ENCODE data around the gene DAPK2.
A peak's percentile ranks its signal among the peaks of the same experiment; 100 is the strongest.

DAPK2 gene

GRCh38 chr15:63913336-63913735 is 132.9 kb downstream of the DAPK2 start:
- H3K4me3 ChIP-seq (ENCODE audit: control insufficient read depth, low read depth, low read length): no peak overlapping the region
- DNase-seq (ENCODE audit: low read depth): no peak
- TF ChIP-seq, protein P1, sequence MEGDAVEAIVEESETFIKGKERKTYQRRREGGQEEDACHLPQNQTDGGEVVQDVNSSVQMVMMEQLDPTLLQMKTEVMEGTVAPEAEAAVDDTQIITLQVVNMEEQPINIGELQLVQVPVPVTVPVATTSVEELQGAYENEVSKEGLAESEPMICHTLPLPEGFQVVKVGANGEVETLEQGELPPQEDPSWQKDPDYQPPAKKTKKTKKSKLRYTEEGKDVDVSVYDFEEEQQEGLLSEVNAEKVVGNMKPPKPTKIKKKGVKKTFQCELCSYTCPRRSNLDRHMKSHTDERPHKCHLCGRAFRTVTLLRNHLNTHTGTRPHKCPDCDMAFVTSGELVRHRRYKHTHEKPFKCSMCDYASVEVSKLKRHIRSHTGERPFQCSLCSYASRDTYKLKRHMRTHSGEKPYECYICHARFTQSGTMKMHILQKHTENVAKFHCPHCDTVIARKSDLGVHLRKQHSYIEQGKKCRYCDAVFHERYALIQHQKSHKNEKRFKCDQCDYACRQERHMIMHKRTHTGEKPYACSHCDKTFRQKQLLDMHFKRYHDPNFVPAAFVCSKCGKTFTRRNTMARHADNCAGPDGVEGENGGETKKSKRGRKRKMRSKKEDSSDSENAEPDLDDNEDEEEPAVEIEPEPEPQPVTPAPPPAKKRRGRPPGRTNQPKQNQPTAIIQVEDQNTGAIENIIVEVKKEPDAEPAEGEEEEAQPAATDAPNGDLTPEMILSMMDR (conservative IDR thresholded peaks at IDR 0.05; ENCODE audit: control insufficient read depth, insufficient read depth, low read depth, low read length): no peak

DNA sequence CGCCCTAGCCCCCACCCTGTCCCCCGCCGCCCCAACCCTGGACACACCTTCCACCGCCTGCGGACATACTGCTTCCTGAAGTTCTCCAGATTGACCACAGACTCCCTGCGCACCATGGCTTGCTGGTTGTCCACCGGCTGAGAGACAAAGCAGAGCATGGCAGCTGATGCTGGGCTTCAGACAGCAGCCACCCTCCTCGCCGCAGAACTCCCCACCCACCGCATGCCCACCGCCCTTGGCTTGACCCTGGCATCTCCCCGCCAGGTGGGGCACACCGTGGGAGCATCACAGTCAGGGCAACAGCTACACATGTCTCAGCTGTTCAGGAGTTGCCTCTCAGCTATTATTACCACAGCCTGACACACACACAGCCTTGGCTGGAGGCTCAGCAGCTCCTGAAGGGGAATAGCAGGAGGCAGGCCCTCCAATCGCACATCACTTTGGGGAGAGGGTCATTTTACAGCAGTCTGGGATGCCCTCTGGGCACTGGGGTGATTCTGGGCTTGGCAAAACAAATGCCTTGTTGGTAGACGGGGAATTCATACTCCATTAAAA is 134.1 kb downstream of the DAPK2 start:
- H3K4me3 ChIP-seq (ENCODE audit: control insufficient read depth, low read depth, low read length): no peak overlapping the region
- DNase-seq (ENCODE audit: low read depth): no peak
- TF ChIP-seq, protein P1 (conservative IDR thresholded peaks at IDR 0.05; ENCODE audit: control insufficient read depth, insufficient read depth, low read depth, low read length): no peak

DNA sequence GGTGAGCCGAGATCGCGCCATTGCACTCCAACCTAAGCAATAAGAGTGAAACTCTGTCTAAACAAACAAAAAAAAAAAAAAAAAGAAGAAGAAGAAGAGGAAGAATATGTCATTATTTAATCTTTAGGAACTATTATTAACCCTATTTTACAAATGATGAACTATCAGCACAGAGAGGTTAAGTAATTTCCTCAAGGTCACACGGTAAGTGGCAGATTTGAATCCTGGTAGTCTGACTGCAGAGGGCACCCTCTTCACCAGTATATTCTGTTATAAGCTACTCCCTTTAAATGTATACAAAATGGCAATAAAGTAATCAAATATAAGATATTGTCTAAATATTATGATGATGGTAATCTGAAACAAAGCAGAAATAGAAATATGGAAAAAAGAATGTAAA is 135.1 kb downstream of the DAPK2 start:
- no peak overlapping the region for H3K4me3 ChIP-seq (ENCODE audit: control insufficient read depth, low read depth, low read length)
- TF ChIP-seq, protein P1 (conservative IDR thresholded peaks at IDR 0.05; ENCODE audit: control insufficient read depth, insufficient read depth, low read depth, low read length): no peak
- DNase-seq (ENCODE audit: low read depth): no peak

DNA sequence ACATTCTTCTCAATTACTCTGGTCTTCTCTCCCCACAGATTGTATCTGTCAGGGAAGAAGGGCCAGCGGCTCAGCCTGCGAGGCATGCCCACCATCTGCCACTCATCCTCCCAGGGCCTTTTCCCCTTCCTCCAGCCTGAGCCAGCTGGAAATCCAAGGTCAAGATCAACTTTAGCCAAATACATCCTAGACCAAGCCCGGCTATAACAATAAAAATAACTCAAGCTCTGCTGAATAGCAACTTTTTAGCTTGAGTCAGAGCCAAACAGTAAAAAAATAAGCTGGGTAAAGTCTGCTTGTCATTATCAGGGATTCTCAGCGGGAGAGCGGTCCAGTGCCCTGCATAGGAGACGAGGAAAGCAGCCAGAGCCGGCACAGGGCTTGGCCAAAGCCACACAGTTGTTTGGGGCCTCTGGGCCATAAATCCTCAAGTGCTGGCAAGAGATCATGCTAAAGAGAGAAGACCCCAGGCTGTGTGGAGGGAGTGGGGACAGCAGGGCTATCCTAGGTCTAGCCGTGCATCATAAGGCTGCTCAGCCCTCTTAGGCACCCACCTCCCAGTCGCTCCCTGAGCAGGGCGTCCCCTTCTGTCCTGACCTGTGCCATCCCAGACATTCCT is 136.4 kb downstream of the DAPK2 start:
- TF ChIP-seq, protein P1 (conservative IDR thresholded peaks at IDR 0.05; ENCODE audit: control insufficient read depth, insufficient read depth, low read depth, low read length): no peak
- no peak overlapping the region for H3K4me3 ChIP-seq (ENCODE audit: control insufficient read depth, low read depth, low read length)
- DNase-seq (ENCODE audit: low read depth): peak; percentile 52

DNA sequence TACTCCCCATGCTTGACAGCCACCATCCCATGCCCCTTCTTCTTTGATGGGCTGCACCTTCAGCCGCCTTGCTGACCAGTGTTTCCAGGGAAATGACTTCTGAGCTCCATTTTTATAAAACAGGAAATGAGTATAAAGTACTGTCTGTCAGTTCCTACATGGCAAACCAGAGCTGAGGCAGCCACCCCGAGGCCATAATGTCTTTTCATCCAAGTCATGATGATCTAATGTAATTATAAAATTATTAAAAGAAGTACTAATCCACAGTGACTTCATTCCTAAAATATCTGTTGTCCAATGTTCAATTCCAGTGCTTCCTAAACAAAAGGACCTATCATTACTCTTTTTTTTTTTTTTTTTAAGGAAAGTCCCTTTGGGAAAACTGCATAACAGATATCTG is 137.3 kb downstream of the DAPK2 start:
- TF ChIP-seq, protein P1 (conservative IDR thresholded peaks at IDR 0.05; ENCODE audit: control insufficient read depth, insufficient read depth, low read depth, low read length): no peak
- H3K4me3 ChIP-seq (ENCODE audit: control insufficient read depth, low read depth, low read length): no peak overlapping the region
- DNase-seq (ENCODE audit: low read depth): peak; percentile 34

DNA sequence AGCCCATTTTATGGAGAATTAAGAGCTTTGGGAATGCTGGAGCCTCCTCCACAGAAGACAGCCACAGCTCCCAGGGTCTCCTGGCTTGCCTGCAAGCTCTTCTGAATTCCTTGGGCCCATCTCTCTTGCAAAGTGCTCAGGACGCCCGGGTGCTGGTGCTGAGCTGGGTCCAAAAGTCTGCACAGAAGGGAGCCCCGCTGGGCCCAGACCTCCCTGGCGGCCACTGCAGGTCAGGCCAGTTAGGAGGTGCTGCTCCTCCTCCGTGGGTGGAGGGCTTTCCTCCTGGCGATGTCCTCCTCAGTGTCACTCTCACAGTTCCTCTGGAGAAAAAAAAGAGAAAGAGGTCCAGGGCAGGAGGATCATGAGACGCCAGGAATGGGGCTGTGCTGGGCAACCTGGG is 138.0 kb downstream of the DAPK2 start:
- H3K4me3 ChIP-seq (ENCODE audit: control insufficient read depth, low read depth, low read length): no peak overlapping the region
- DNase-seq (ENCODE audit: low read depth): no peak
- TF ChIP-seq, protein P1 (conservative IDR thresholded peaks at IDR 0.05; ENCODE audit: control insufficient read depth, insufficient read depth, low read depth, low read length): no peak
